Body of pancreas (tissue), 4 donors: ENCODE results near the gene LETM1. TPM values are rescaled to one million over a fixed set of nuclear protein-coding genes. Genes with fewer than 3 reads are reported as not detected.

ENCODE experiments used
- ATAC-seq: fragments of 150-250 bp; one replicate; pipeline ENCODE4 v1.9.1; 2016
- DNase-seq, 4 donors: peaks; one replicate each; pipeline ENCODE4 v3.0.0-alpha.2; 2019
- H3K27ac ChIP-seq, 4 donors: fragments of 200-600 bp; sonication (generic); 1 replicate in 3 of 4; 2 replicates in 1 of 4; pipeline versions ENCODE4 v1.5.1 to v1.6.1; 2016 to 2019; ENCODE audit warnings: mild to moderate bottlenecking in 1 of 4, mixed read lengths in 1 of 4, moderate library complexity in 1 of 4
- H3K27me3 ChIP-seq, 2 donors: fragments of 200-600 bp; sonication (generic); one replicate each; pipeline ENCODE4 v1.6.0; 2016; ENCODE audit warnings: mild to moderate bottlenecking in 1 of 2
- H3K36me3 ChIP-seq, 2 donors: fragments of 200-600 bp; sonication (generic); replicated peaks in 1 of 2; 2 replicates each; pipeline ENCODE4 v1.5.1; 2016; ENCODE audit warnings: low read depth in 2 of 2; ENCODE audit not compliant: insufficient read depth in 1 of 2
- H3K4me1 ChIP-seq: fragments of 200-600 bp; sonication (generic); one replicate; pipeline ENCODE4 v1.6.0; 2016
- H3K4me3 ChIP-seq, 2 donors: fragments of 200-600 bp; sonication (generic); 1 replicate in 1 of 2; 2 replicates in 1 of 2; pipeline ENCODE4 v1.5.1; 2016 to 2019
- H3K9me3 ChIP-seq, 3 donors: fragments of 200-600 bp; sonication (generic); 1 replicate in 2 of 3; 2 replicates in 1 of 3; pipeline ENCODE4 v1.5.1; 2016
- CTCF ChIP-seq, 7 experiments: fragments of 450-650 bp in 4 of 7; fragments of 200-600 bp in 3 of 7; sonication (generic) in 3 of 7; IDR thresholded peaks; one replicate each; pipeline ENCODE4 v1.5.1; 2016 to 2019; ENCODE audit warnings: antibody characterized with exemption in 7 of 7
- POLR2A ChIP-seq, 3 donors: fragments of 450-650 bp; IDR thresholded peaks; one replicate each; pipeline ENCODE4 v1.6.1; 2016; ENCODE audit warnings: antibody characterized with exemption in 3 of 3, mild to moderate bottlenecking in 2 of 3
- WGBS, 2 donors: methylation state at CpG; one replicate each; pipeline ENCODE4 v1.1.5; 2017; 5-methylcytosine and 5-hydroxymethylcytosine counted together
- intact Hi-C: fragments of 100-400 bp; cut with DNase I; formaldehyde crosslinking; loops from one replicate; pipeline ENCODE4 v1.15.1; 2023
- total RNA-seq, 2 donors: library from RNA; depleted of rRNA; stranded (reverse); fragments of >200 nt; gene quantifications; one replicate each; pipeline ENCODE4 v1.1.0, GENCODE V29; 2016

The LETM1 gene
- total RNA-seq, 2 donors from 2014 or later, result 23.3 to 52.4 TPM

DNA sequence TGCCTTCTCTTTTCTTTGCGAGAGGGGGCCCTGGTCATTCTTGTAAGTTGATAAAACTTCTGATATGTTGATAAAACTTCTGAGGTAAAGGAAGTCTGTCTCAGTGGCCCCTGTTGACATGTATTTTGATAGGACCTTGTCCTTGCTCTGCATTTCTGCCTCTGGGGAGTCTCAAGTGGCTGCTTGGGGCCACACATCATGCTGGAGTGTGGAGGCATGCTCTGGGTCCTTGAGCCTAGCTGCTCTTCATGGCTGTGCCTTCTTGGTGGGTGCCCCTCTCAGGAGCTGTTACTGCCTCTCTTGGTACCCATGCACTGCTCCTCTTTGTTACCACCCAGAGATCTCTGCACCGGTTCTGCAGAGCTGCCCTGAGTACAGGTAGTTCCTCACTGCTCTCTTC, 29.5 kb upstream of the LETM1 start:
- H3K4me1 ChIP-seq, result no peaks in the 10 kb centered on the region
- intact Hi-C loops, result no loop called here
- H3K27ac ChIP-seq, result no peak overlapping the region
- DNase-seq (no peak), ATAC-seq (no peak)
- TF ChIP-seq POLR2A (IDR thresholded peaks at IDR 0.05) (no peak), CTCF (IDR thresholded peaks at IDR 0.05) (no peak)
- WGBS, 2 donors, result 55 to 83% methylated on average over 2 of the region's 2 CpGs
- no peaks in the 10 kb centered on the region for H3K36me3 ChIP-seq
- no peaks in the 10 kb centered on the region for H3K27me3 ChIP-seq
- H3K4me3 ChIP-seq, result no peak overlapping the region
- H3K9me3 ChIP-seq, result no peaks in the 10 kb centered on the region

- TF ChIP-seq CTCF (IDR thresholded peaks at IDR 0.05) (no peak), POLR2A (IDR thresholded peaks at IDR 0.05) (no peak)
- Histone ChIP-seq H3K27me3 (no peaks in the 10 kb centered on the region), H3K36me3 (no peaks in the 10 kb centered on the region), H3K4me1 (peaks cover 2% of the 10 kb centered on the region), H3K9me3 (no peaks in the 10 kb centered on the region), H3K27ac (no peak overlapping the region), H3K4me3 (no peak overlapping the region)
- ATAC-seq (no peak), DNase-seq (no peak)
- intact Hi-C loops, result no loop called here
- WGBS, 2 donors, result 91 to 93% methylated on average over 7 to 8 of the region's 8 CpGs
Observed at GRCh38 chr4:1883583-1883982, 27.6 kb upstream of the LETM1 start.

DNA sequence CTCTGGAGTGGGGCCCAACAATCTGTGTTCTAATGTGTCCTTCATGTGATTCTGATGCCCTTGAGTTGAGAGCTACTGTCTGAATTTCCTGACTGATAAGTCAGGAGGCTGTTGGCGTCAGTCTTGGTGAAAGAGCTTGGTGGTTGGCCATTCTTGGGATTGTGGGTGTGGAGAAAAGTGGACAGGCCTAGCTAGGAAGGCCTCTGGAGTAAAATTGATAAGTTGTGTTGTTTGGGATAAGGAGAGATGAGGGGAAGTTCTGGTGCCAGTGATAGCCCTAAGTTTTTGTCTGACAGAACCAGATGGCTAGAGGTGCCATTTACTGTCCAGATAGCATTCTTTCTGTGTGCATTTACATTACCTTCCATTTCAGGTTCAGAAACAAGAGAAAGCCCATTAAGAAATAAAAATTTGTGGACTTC, 26.9 kb upstream of the LETM1 start:
- no peaks in the 10 kb centered on the region for H3K36me3 ChIP-seq
- no peak overlapping the region for H3K27ac ChIP-seq
- no peaks in the 10 kb centered on the region for H3K9me3 ChIP-seq
- TF ChIP-seq CTCF (IDR thresholded peaks at IDR 0.05) (no peak), POLR2A (IDR thresholded peaks at IDR 0.05) (no peak)
- no peak for ATAC-seq
- intact Hi-C loops, result no loop called here
- H3K4me1 ChIP-seq, result peaks cover 5% of the 10 kb centered on the region
- no peaks in the 10 kb centered on the region for H3K27me3 ChIP-seq
- H3K4me3 ChIP-seq, result no peak overlapping the region
- DNase-seq, result no peak
- 75 to 88% methylated on average over 1 of the region's 1 CpG for WGBS, 2 donors

- DNase-seq (no peak), ATAC-seq (no peak)
- no peak overlapping the region for H3K27ac ChIP-seq
- no peak overlapping the region for H3K4me3 ChIP-seq
- H3K9me3 ChIP-seq, result no peaks in the 10 kb centered on the region
- WGBS, 2 donors, result 59 to 77% methylated on average over 1 of the region's 1 CpG
- H3K27me3 ChIP-seq, result no peaks in the 10 kb centered on the region
- intact Hi-C loops, result no loop called here
- H3K36me3 ChIP-seq, result no peaks in the 10 kb centered on the region
- TF ChIP-seq POLR2A (IDR thresholded peaks at IDR 0.05), result no peak
- TF ChIP-seq CTCF (IDR thresholded peaks at IDR 0.05), result no peak
- peaks cover 5% of the 10 kb centered on the region for H3K4me1 ChIP-seq
Observed at GRCh38 chr4:1880332-1880731, 24.4 kb upstream of the LETM1 start.

- TF ChIP-seq CTCF (IDR thresholded peaks at IDR 0.05) (no peak), POLR2A (IDR thresholded peaks at IDR 0.05) (no peak)
Observed at GRCh38 chr4:1879485-1879884, 23.5 kb upstream of the LETM1 start.

More at GRCh38 chr4:1879485-1879884, 23.5 kb upstream of the LETM1 start:
- DNase-seq (no peak), ATAC-seq (no peak)
- Histone ChIP-seq H3K4me1 (peaks cover 7% of the 10 kb centered on the region), H3K27ac (no peak overlapping the region), H3K9me3 (no peaks in the 10 kb centered on the region), H3K27me3 (no peaks in the 10 kb centered on the region), H3K36me3 (no peaks in the 10 kb centered on the region), H3K4me3 (no peak overlapping the region)
- WGBS, 2 donors, result 94 to 100% methylated on average over 4 of the region's 4 CpGs
- intact Hi-C loops, result no loop called here
